ENCODE results near the gene SORCS2.
"Not testable (repeated sequence)": the region's sequence is repeated elsewhere in the genome, so short reads cannot be mapped to it uniquely, and the experiment has no call there.

SORCS2 gene

GRCh38 chr4:7160951-7161440 lies 31.3 kb upstream of the SORCS2 start:
- no peak for DNase-seq

- DNase-seq = no peak
Observed at GRCh38 chr4:7161721-7162214, 30.6 kb upstream of the SORCS2 start.

DNA sequence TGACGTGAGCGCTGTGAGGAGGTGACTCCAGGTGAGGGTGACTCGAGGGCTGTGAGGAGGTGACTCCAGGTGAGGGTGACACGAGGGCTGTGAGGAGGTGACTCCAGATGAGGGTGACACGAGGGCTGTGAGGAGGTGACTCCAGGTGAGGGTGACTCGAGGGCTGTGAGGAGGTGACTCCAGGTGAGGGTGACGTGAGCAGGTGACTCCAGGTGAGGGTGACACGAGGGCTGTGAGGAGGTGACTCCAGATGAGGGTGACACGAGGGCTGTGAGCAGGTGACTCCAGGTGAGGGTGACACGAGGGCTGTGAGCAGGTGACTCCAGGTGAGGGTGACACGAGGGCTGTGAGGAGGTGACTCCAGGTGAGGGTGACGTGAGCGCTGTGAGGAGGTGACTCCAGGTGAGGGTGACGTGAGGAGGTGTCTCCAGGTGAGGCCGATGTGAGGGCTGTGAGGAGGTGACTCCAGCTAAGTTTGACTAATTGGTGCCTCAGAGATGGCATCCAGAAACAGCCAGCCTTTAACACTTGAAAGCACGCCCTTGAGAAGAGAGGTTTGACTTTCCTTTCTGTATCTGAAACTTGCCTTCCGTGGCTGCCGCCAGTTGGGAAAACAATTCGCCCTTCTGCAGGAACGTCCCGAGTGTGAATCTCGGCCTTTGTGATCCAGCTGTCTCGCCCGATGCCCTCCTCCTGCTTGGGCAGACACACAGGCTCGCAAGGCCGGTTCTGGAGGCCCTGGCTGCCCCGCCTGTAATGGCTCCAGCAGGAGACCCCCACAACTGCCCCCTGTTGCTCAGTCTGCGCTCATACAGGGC lies 27.1 kb upstream of the SORCS2 start:
- DNase-seq = not testable (repeated sequence)

DNA sequence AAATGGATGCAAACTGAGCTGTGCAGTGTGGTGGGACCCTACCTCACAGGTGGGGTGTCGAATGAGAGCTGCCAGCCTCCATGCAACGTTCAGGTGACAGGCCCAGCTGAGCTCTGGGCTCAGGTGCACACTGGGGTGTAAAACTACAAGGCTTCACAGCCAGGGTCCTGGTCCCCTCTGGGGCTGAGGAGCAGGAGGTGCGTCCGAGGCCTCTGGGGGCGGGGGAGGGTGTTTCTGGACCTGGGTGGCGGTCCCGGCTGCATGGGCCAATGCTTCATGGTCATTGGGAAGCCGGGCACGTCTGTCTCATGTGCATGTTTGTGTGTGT lies 26.5 kb upstream of the SORCS2 start:
- no peak for DNase-seq

- no peak for DNase-seq
Observed at GRCh38 chr4:7166237-7166636, 26.1 kb upstream of the SORCS2 start.

GRCh38 chr4:7166981-7167700 lies 25.2 kb upstream of the SORCS2 start:
- DNase-seq = no peak

GRCh38 chr4:7167706-7168105 lies 24.6 kb upstream of the SORCS2 start:
- DNase-seq = no peak

- no peak for DNase-seq
Observed at GRCh38 chr4:7168106-7168505, 24.2 kb upstream of the SORCS2 start.

GRCh38 chr4:7169134-7169533 lies 23.2 kb upstream of the SORCS2 start:
- DNase-seq = no peak

DNA sequence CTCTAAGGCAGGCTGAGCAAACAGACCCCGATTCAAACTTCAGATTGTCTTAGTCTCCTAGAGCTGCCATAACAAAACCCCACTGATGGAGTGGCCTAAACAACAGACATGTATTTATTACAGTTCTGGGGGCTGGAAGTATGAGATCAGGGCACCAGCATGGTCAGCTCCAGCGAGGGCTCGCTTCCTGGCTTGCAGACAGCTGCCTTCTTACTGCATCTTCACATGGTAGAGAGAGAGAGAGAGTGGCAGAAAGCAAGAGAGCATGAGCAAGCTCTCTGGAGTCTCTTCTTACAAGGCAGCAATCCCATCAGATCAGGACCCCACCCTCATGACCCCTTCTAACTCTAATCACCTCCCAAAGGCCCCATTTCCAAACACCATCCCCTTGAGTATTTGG lies 22.3 kb upstream of the SORCS2 start:
- no peak for DNase-seq

GRCh38 chr4:7171191-7171900 lies 21.0 kb upstream of the SORCS2 start:
- DNase-seq = no peak

GRCh38 chr4:7172508-7172907 lies 19.8 kb upstream of the SORCS2 start:
- DNase-seq = no peak

DNA sequence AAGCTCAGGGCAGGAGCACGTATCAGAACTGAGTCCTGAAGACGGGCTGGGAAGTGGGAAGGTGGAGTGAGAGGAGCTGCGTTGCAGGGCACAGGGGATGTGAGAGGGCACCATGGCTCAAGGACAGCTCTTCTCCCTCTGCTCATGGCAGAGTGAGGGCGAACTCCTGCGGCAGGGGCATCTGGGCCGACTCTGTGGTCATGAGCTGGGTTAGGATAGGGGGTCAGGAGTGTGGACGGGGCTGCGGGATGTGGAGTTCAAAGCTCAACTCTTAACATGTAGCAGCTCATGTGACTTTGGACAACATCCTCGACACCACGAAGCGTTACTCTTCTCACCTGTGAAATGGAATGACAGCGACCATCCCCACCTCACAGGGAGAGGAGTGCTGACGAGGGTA lies 19.4 kb upstream of the SORCS2 start:
- DNase-seq = no peak

- DNase-seq = no peak
Observed at GRCh38 chr4:7173841-7174449, 18.4 kb upstream of the SORCS2 start.

DNA sequence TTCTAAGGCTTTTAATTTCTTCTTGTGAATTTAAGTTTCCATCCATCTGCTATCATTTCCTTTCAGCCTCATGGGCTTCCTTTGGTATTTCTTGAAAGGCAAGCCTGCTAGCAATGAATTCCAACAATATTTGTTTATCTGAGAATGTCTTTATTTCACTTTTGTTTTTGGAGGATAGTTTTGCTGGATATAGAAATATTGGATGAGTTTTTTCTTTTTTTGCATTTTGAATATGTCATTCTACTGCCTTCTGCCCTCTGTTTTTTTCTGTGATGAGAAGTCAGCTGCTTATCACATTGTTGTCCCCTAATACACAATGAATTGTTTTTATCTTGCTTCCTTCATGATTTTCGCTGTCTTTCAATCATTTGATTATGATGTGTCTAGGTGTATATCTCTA lies 13.2 kb upstream of the SORCS2 start:
- DNase-seq = no peak

DNA sequence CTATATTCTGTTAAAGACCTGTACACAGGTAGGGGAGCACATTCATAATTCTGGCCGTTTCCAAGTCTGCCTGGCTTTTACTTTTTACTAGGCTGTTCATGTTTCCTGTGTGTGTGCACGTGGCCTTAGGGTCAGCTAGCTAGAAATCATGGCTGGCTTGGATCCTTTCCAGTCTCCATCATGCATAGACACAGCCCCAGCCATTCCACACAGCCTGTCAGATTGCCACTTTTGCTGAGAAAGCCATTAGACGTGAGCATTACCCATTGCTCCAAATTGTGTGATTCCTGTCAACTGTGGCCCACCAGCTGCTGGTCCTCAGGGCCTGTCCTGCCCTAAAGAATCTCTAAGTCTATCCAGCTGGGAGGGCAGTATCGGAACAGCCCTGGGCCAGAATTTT lies 11.4 kb upstream of the SORCS2 start:
- no peak for DNase-seq

- no peak for DNase-seq
Observed at GRCh38 chr4:7182616-7183015, 9.7 kb upstream of the SORCS2 start.

DNA sequence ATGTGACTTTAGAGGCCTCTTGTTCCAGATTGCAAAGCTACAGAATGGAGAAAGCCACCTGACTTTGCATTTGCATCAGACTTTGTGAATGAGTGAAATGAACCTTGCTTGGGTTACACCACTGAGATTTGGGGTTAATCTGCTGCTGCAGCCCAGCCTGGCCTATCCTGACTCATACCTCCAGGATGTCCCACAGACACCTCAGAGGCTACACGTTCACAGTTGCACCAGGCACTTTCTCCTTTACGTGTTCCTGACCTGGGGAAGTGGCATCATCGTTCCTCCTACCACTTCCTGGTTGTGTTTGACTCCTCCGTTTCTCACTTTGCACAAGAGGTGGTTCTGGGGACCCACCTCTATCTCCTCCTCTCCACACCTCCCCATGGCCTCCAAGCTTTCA lies 9.2 kb upstream of the SORCS2 start:
- DNase-seq = no peak

GRCh38 chr4:7183780-7184460 lies 8.4 kb upstream of the SORCS2 start:
- DNase-seq = no peak

- DNase-seq = no peak
Observed at GRCh38 chr4:7185487-7186030, 6.8 kb upstream of the SORCS2 start.

DNA sequence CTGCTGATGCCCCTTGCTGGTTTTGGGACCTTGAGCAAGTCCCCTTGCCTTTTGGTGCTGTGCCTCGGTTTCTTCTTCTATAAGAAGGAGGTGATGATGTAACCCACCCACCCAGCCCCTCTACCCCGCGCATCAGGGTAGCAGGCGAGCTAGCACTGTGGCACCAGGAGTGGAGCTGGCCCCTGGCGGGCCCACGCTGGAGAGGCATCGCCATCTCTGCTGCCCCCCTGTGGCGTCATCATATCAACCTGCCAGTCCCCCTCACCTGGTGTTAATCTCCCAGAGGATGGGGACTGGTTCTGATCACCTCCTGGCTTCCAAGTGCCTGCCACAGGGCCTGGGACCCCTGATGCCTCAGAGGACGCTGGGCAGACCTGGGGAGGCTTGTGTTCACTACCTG lies 6.3 kb upstream of the SORCS2 start:
- no peak for DNase-seq

DNA sequence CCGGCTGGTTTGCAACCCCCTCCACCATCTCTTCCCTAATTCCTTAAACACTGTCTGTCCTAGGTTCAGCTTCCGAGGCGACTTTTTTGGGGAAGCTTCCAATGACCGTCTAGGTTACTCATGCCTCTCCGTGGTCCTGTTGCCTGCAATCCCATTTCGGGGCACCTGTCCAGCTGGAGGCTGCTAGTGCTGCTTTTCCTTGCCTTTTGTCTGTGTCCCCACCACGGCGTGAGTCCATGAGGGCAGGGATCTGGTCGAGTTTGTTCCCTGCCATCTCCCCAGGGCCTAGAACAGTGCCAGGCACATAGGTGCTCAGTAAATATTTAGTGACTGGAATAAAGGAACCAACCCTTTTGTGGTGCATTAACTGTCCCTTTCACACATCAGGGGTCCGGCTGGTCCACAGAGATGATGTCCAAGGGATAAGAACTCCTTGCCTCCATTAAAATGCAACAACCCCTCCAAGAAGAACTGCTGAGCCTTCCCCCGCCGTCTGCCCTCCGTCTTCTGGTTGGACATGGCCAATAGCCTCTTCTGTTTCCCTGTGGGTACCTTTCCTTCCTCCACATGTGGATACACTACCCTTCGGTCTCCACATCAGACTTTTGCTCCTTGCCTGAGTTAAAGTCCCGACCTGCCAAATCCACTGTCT lies 5.7 kb upstream of the SORCS2 start:
- DNase-seq = no peak
